Duodenal mucosa (tissue), 2 donors: ENCODE measurements around the gene TNS1.
"Not testable (repeated sequence)": the region's sequence is repeated elsewhere in the genome, so short reads cannot be mapped to it uniquely, and the experiment has no call there.

Experiments
- H3K27ac ChIP-seq: one replicate; pipeline ENCODE4 v1.7.0; 2013; ENCODE audit warnings: low read depth, low read length
- H3K27me3 ChIP-seq, 2 donors: one replicate each; pipeline ENCODE4 v1.7.0; 2013; ENCODE audit warnings: low read length in 2 of 2, control low read depth in 1 of 2; ENCODE audit not compliant: insufficient read depth in 2 of 2, control insufficient read depth in 1 of 2
- H3K36me3 ChIP-seq, 2 donors: one replicate each; pipeline ENCODE4 v1.7.0; 2013; ENCODE audit warnings: low read length in 2 of 2, control low read depth in 1 of 2; ENCODE audit not compliant: insufficient read depth in 2 of 2, control insufficient read depth in 1 of 2
- H3K4me1 ChIP-seq, 2 donors: one replicate each; pipeline ENCODE4 v1.7.0; 2013; ENCODE audit warnings: low read length in 2 of 2, control low read depth in 1 of 2; ENCODE audit not compliant: insufficient read depth in 2 of 2, control insufficient read depth in 1 of 2
- H3K4me3 ChIP-seq, 2 donors: one replicate each; pipeline ENCODE4 v1.7.0; 2013; ENCODE audit warnings: low read length in 2 of 2, low read depth in 1 of 2
- H3K9ac ChIP-seq, 2 donors: one replicate each; pipeline ENCODE4 v1.7.0; 2013; ENCODE audit warnings: low read length in 2 of 2, low read depth in 1 of 2
- H3K9me3 ChIP-seq, 2 donors: one replicate each; pipeline ENCODE4 v1.7.0; 2013; ENCODE audit warnings: low read length in 2 of 2, control low read depth in 1 of 2; ENCODE audit not compliant: control insufficient read depth in 1 of 2

The TNS1 gene

DNA sequence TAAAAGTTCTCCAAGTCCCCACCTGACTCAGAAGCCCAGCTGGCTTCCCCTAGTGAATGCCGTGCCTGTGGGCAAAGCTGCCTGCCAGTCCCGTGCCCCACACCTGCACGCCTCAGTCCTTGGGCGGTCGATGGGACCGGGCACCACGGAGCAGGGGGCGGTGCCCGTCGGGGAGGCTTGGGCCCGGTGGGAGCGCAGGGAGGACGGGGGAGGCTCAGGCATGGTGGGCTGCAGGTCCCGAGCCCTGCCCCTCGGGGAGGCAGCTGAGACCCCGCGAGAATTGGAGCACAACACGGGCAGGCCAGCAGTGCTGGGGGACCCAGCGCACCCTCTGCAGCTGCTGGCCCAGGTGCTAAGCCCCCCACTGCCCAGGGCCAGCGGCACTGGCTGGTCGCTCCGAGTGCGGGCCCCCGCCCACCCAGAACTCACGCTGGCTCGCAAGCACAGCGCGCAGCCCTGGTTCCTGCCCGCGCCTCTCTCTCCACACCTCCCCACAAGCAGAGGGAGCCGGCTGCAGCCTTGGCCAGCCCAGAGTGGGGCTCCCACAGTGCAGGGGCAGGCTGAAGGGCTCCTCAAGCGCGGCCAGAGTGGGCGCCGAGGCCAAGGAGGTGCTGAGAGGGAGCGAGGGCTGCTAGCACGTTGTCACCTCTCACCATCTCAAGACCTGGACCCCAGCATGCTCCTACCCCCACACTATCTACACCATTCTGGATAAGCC lies 215.5 kb downstream of the TNS1 start:
- no peaks in the 10 kb centered on the region for H3K36me3 ChIP-seq
- H3K9me3 ChIP-seq = no peaks in the 10 kb centered on the region
- H3K27ac ChIP-seq = no peak overlapping the region
- H3K9ac ChIP-seq = no peak overlapping the region
- peaks cover 0 to 5% of the 10 kb centered on the region in 2 donors for H3K4me1 ChIP-seq
- H3K4me3 ChIP-seq = no peak overlapping the region
- no peaks in the 10 kb centered on the region for H3K27me3 ChIP-seq

DNA sequence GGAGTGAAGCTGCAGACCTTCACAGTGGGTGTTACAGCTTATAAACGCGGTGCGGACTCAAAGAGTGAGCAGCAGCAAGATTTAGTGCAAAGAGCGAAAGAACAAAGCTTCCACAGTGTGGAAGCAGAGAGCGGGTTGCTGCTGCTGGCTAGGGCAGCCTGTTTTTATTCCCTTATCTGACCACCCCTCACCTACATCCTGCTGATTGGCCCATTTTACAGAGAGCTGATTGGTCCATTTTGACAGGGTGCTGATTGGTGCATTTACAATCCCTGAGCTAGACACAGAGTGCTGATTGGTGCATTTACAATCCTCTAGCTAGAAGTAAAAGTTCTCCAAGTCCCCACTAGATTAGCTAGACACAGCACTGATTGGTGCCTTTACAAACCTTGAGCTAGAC lies 216.2 kb downstream of the TNS1 start:
- not testable (repeated sequence) for H3K4me3 ChIP-seq, H3K36me3 ChIP-seq, H3K27ac ChIP-seq, H3K9me3 ChIP-seq, H3K4me1 ChIP-seq, H3K27me3 ChIP-seq, H3K9ac ChIP-seq

DNA sequence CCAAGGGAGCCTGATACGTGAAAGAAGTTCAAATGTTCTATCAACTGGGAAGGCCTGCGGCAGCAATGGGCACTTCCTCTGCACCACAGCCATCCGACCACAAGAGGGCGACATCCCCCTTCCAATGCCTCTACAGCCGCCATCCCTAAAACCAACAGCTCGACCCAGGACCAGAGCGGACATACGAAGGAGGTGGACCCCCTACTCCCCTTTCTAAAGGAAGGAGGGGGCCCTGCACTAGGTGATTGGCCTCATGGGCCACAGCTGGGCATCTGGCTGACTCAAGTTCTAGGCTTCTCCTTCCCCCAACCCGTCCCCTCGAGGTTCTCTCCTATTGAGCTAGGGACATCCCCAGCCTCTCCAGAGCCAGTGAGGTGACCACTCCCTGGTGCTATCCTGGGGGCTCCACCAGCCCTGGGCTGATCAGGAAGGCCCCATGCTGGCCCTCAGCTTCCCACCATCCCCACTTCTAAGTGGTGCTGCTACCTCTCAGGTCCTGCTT lies 217.2 kb downstream of the TNS1 start:
- no peaks in the 10 kb centered on the region for H3K9me3 ChIP-seq
- no peaks in the 10 kb centered on the region for H3K36me3 ChIP-seq
- H3K4me3 ChIP-seq = no peak overlapping the region
- H3K27ac ChIP-seq = no peak overlapping the region
- H3K27me3 ChIP-seq = no peaks in the 10 kb centered on the region
- H3K9ac ChIP-seq = no peak overlapping the region
- peaks cover 0 to 5% of the 10 kb centered on the region in 2 donors for H3K4me1 ChIP-seq

GRCh38 chr2:217784996-217785543 lies 217.7 kb downstream of the TNS1 start:
- no peaks in the 10 kb centered on the region for H3K27me3 ChIP-seq
- no peak overlapping the region for H3K27ac ChIP-seq
- H3K9me3 ChIP-seq = no peaks in the 10 kb centered on the region
- H3K36me3 ChIP-seq = no peaks in the 10 kb centered on the region
- H3K4me3 ChIP-seq = no peak overlapping the region
- peaks cover 0 to 5% of the 10 kb centered on the region in 2 donors for H3K4me1 ChIP-seq
- H3K9ac ChIP-seq = no peak overlapping the region

DNA sequence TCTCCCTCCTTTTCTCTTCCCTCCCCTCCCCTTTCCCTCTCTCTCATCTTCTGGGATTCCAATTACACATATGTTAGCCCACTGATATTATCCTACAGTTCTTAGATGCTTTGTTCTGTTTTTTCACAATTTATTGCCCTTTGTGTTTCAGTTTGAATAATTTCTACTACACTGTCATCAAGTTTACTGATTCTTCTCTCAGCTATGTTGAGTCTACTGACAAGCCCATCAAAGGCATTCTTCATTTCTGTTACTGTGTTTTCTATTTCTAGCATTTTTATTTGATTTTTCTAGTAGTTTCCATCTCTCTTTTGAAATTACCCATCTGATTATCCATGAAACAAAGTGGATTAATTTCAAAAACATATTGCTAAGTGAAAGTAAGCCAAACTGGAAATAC lies 219.6 kb downstream of the TNS1 start:
- H3K36me3 ChIP-seq = no peaks in the 10 kb centered on the region
- no peak overlapping the region for H3K4me3 ChIP-seq
- no peak overlapping the region for H3K27ac ChIP-seq
- peaks cover 0 to 5% of the 10 kb centered on the region in 2 donors for H3K4me1 ChIP-seq
- no peaks in the 10 kb centered on the region for H3K9me3 ChIP-seq
- no peaks in the 10 kb centered on the region for H3K27me3 ChIP-seq
- no peak overlapping the region for H3K9ac ChIP-seq

DNA sequence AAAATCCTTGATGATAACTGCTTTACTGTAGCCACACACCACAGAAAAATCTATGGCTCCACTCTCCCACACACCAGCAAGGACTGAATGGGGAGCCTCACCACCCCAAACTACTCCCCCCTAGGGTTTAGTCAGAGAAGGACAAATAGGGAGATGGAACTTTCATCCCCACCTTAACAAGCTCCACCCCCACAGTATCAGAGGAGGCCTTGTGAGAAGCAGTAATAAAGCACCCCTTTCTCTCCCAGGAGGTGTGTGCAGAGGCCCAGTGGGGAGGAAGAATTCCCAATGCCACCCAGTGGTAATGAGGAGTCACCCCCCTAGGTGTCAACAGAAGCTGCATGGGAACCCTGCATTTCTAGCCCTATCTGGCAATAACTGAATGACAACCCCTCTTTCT lies 224.9 kb downstream of the TNS1 start:
- Histone ChIP-seq H3K27ac (no peak overlapping the region), H3K4me3 (no peak overlapping the region), H3K36me3 (no peaks in the 10 kb centered on the region), H3K9ac (no peak overlapping the region), H3K4me1 (no peaks in the 10 kb centered on the region), H3K9me3 (no peaks in the 10 kb centered on the region), H3K27me3 (no peaks in the 10 kb centered on the region)

GRCh38 chr2:217776631-217777030 lies 226.2 kb downstream of the TNS1 start:
- H3K27me3 ChIP-seq = no peaks in the 10 kb centered on the region
- H3K27ac ChIP-seq = no peak overlapping the region
- H3K4me1 ChIP-seq = no peaks in the 10 kb centered on the region
- no peaks in the 10 kb centered on the region for H3K36me3 ChIP-seq
- H3K9ac ChIP-seq = no peak overlapping the region
- no peaks in the 10 kb centered on the region for H3K9me3 ChIP-seq
- H3K4me3 ChIP-seq = no peak overlapping the region

- no peaks in the 10 kb centered on the region for H3K36me3 ChIP-seq
- no peak overlapping the region for H3K9ac ChIP-seq
- H3K9me3 ChIP-seq = no peaks in the 10 kb centered on the region
- H3K4me1 ChIP-seq = no peaks in the 10 kb centered on the region
- no peak overlapping the region for H3K27ac ChIP-seq
- H3K4me3 ChIP-seq = no peak overlapping the region
- H3K27me3 ChIP-seq = no peaks in the 10 kb centered on the region
Measured at GRCh38 chr2:217775920-217776503, 226.8 kb downstream of the TNS1 start.

DNA sequence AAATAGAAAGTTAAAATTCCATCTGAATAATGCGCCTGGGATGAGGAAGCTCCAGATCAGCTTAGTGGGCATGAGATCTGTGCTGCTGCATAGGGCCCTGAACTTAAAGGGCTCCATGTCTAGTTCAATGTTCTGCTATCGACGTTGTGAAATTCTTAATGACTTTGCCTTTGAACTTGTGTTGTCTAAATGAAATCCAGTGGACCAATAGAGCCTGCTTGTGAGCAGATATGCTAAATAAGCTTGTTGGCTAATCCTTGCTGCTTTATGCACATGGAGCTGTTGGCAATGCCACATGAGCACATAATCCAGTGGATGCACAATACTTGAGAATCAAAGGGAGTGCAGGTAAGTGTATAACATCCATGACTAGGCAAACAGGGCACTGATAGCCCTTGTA lies 228.6 kb downstream of the TNS1 start:
- no peaks in the 10 kb centered on the region for H3K9me3 ChIP-seq
- no peaks in the 10 kb centered on the region for H3K27me3 ChIP-seq
- H3K9ac ChIP-seq = no peak overlapping the region
- H3K4me3 ChIP-seq = no peak overlapping the region
- no peaks in the 10 kb centered on the region for H3K4me1 ChIP-seq
- no peak overlapping the region for H3K27ac ChIP-seq
- H3K36me3 ChIP-seq = no peaks in the 10 kb centered on the region

GRCh38 chr2:217773539-217773938 lies 229.3 kb downstream of the TNS1 start:
- Histone ChIP-seq H3K27me3 (no peaks in the 10 kb centered on the region), H3K4me3 (no peak overlapping the region), H3K4me1 (no peaks in the 10 kb centered on the region), H3K9ac (no peak overlapping the region), H3K9me3 (no peaks in the 10 kb centered on the region), H3K36me3 (no peaks in the 10 kb centered on the region), H3K27ac (no peak overlapping the region)
